ENCODE data around the gene CRPPA.
"Not testable (repeated sequence)": the region's sequence is repeated elsewhere in the genome, so short reads cannot be mapped to it uniquely, and the experiment has no call there.

The CRPPA gene

GRCh38 chr7:16397501-16398145 lies 23.7 kb downstream of the CRPPA start:
- DNase-seq (ENCODE audit: low read depth): no peak

GRCh38 chr7:16396766-16397500 lies 24.4 kb downstream of the CRPPA start:
- DNase-seq (ENCODE audit: low read depth): no peak

- DNase-seq (ENCODE audit: low read depth): no peak
These were observed 26.2 kb downstream of the CRPPA start for GRCh38 chr7:16395121-16395520.

GRCh38 chr7:16393862-16394422 lies 27.4 kb downstream of the CRPPA start:
- DNase-seq (ENCODE audit: low read depth): no peak

- no peak for DNase-seq (ENCODE audit: low read depth)
These were observed 28.3 kb downstream of the CRPPA start for GRCh38 chr7:16392990-16393523.

- DNase-seq (ENCODE audit: low read depth): not testable (repeated sequence)
These were observed 37.6 kb downstream of the CRPPA start for GRCh38 chr7:16383786-16384185.

- DNase-seq (ENCODE audit: low read depth): not testable (repeated sequence)
These were observed 38.2 kb downstream of the CRPPA start for GRCh38 chr7:16383103-16383502.
